Mesendoderm (in vitro differentiated cells): ENCODE data around the gene GRIK5. TPM values are rescaled to one million over a fixed set of nuclear protein-coding genes. Genes with fewer than 3 reads are reported as not detected.

Experiments
- DNase-seq: peaks from one replicate; pipeline ENCODE4 v3.0.0; 2013
- H2AK5ac ChIP-seq: 2 replicates; pipeline ENCODE4 v1.6.1; 2013; ENCODE audit warnings: low read length, inconsistent platforms
- H2BK120ac ChIP-seq: 2 replicates; pipeline ENCODE4 v1.6.1; 2013; ENCODE audit warnings: low read depth, mild to moderate bottlenecking, low read length, moderate library complexity, mixed read lengths
- H2BK15ac ChIP-seq: replicated peaks from 2 replicates; pipeline ENCODE4 v1.6.1; 2013; ENCODE audit warnings: low read depth, mild to moderate bottlenecking, moderate library complexity
- H2BK5ac ChIP-seq: 2 replicates; pipeline ENCODE4 v1.6.1; 2013; ENCODE audit warnings: low read length, inconsistent platforms
- H3K18ac ChIP-seq: 2 replicates; pipeline ENCODE4 v1.6.1; 2013; ENCODE audit warnings: mild to moderate bottlenecking, low read length, mixed read lengths
- H3K23ac ChIP-seq: one replicate; pipeline ENCODE4 v1.6.1; 2013; ENCODE audit warnings: low read length
- H3K27ac ChIP-seq: 2 replicates; pipeline ENCODE4 v1.5.1; 2013; ENCODE audit warnings: low read depth, mild to moderate bottlenecking, inconsistent platforms, low read length, moderate library complexity
- H3K27me3 ChIP-seq: 2 replicates; pipeline ENCODE4 v1.6.1; 2013; ENCODE audit warnings: low read length, control low read depth, mild to moderate bottlenecking, inconsistent platforms; ENCODE audit not compliant: insufficient read depth, poor library complexity
- H3K36me3 ChIP-seq: 2 replicates; pipeline ENCODE4 v1.6.1; 2013; ENCODE audit warnings: low read length, inconsistent platforms; ENCODE audit not compliant: control insufficient read depth, insufficient read depth
- H3K4ac ChIP-seq: one replicate; pipeline ENCODE4 v1.6.1; 2013; ENCODE audit warnings: low read depth, mild to moderate bottlenecking, low read length, moderate library complexity
- H3K4me1 ChIP-seq: 2 replicates; pipeline ENCODE4 v1.6.1; 2013; ENCODE audit warnings: low read depth, low read length, inconsistent platforms; ENCODE audit not compliant: control insufficient read depth
- H3K4me2 ChIP-seq: 2 replicates; pipeline ENCODE4 v1.6.1; 2013; ENCODE audit warnings: low read length
- H3K4me3 ChIP-seq: 2 replicates; pipeline ENCODE4 v1.5.1; 2013; ENCODE audit warnings: mild to moderate bottlenecking, low read length
- H3K56ac ChIP-seq: one replicate; pipeline ENCODE4 v1.6.1; 2013; ENCODE audit warnings: low read length
- H3K79me1 ChIP-seq: 2 replicates; pipeline ENCODE4 v1.6.1; 2013; ENCODE audit warnings: low read length, inconsistent platforms
- H3K79me2 ChIP-seq: 2 replicates; pipeline ENCODE4 v1.6.1; 2013; ENCODE audit warnings: mild to moderate bottlenecking, low read length; ENCODE audit not compliant: control insufficient read depth, insufficient read depth
- H3K9ac ChIP-seq: 2 replicates; pipeline ENCODE4 v1.6.1; 2013; ENCODE audit warnings: low read length, inconsistent platforms
- H4K5ac ChIP-seq: one replicate; pipeline ENCODE4 v1.6.1; 2013; ENCODE audit warnings: low read length
- H4K8ac ChIP-seq: one replicate; pipeline ENCODE4 v1.6.1; 2013; ENCODE audit warnings: low read depth, mild to moderate bottlenecking, control low read depth, low read length, moderate library complexity
- whole genome bisulfite sequencing: extraction: QIAGEN DNeasy Blood & Tissue Kit; methylation state at CpG from one replicate; pipeline ENCODE4 v1.1.7; 2013; ENCODE audit warnings: low lambda C conversion rate, missing lambda C conversion rate; ENCODE audit not compliant: insufficient coverage; ENCODE audit errors: extremely low coverage; 5-methylcytosine and 5-hydroxymethylcytosine counted together
- polyA plus RNA-seq, 2 experiments: library from polyadenylated mRNA; stranded (reverse); fragments of 200-250 nt; gene quantifications; one replicate each; pipeline ENCODE4 v1.2.3, GENCODE V29; 2013

The GRIK5 gene
- polyA plus RNA-seq (2013, experiment 1 of 2) = 13.3 TPM
- 12.9 TPM for polyA plus RNA-seq (2013, experiment 2 of 2)

GRCh38 chr19:42069619-42070351 is at the start of gene GRIK5:
Gene GRIK5 (minus strand): TSS chr19:42070206. CDS start chr19:42065770, 4,436 bp downstream.
- peak; percentile 60 for DNase-seq
- peak within 1 kb of the TSS; percentile 66 for H3K9ac ChIP-seq
- peak within 1 kb of the TSS; percentile 39 for H2BK120ac ChIP-seq
- H3K4me2 ChIP-seq = peak within 1 kb of the TSS; percentile 80
- no peaks in the 10 kb centered on the region for H3K27me3 ChIP-seq
- no peaks in the 10 kb centered on the region for H3K79me2 ChIP-seq
- H3K4me3 ChIP-seq = peak within 1 kb of the TSS; percentile 16
- H3K36me3 ChIP-seq = no peaks in the 10 kb centered on the region
- no peak within 1 kb of the TSS for H2BK15ac ChIP-seq
- no peak within 1 kb of the TSS for H2AK5ac ChIP-seq
- no peaks in the 10 kb centered on the region for H3K79me1 ChIP-seq
- H4K8ac ChIP-seq = no peak within 1 kb of the TSS
- peak within 1 kb of the TSS; percentile 77 for H3K4ac ChIP-seq
- no peak within 1 kb of the TSS for H2BK5ac ChIP-seq
- H3K23ac ChIP-seq = no peak within 1 kb of the TSS
- H3K56ac ChIP-seq = peak within 1 kb of the TSS; percentile 83
- H3K18ac ChIP-seq = peak within 1 kb of the TSS; percentile 75
- peaks cover 4% of the 10 kb centered on the region for H3K4me1 ChIP-seq
- no peak within 1 kb of the TSS for H4K5ac ChIP-seq
- WGBS = no CpG with 5 or more reads among the region's 29 CpGs
- H3K27ac ChIP-seq = no peak within 1 kb of the TSS

GRCh38 chr19:42117076-42117475 is 47.1 kb upstream of the GRIK5 start:
- H3K4me3 ChIP-seq = no peak overlapping the region
- H3K23ac ChIP-seq = no peak overlapping the region
- no peak overlapping the region for H4K8ac ChIP-seq
- no peak overlapping the region for H3K4me2 ChIP-seq
- H4K5ac ChIP-seq = no peak overlapping the region
- H3K56ac ChIP-seq = no peak overlapping the region
- H2BK15ac ChIP-seq = no peak overlapping the region
- no peak for DNase-seq
- peaks cover 2% of the 10 kb centered on the region for H3K4me1 ChIP-seq
- H2BK5ac ChIP-seq = no peak overlapping the region
- H3K18ac ChIP-seq = no peak overlapping the region
- H2AK5ac ChIP-seq = no peak overlapping the region
- H3K27me3 ChIP-seq = no peaks in the 10 kb centered on the region
- no peaks in the 10 kb centered on the region for H3K79me2 ChIP-seq
- no peak overlapping the region for H3K4ac ChIP-seq
- no peaks in the 10 kb centered on the region for H3K36me3 ChIP-seq
- H3K27ac ChIP-seq = no peak overlapping the region
- no peak overlapping the region for H3K9ac ChIP-seq
- no peaks in the 10 kb centered on the region for H3K79me1 ChIP-seq
- H2BK120ac ChIP-seq = no peak overlapping the region
- WGBS = no CpG with 5 or more reads among the region's 6 CpGs

- Histone ChIP-seq H3K79me1 (no peaks in the 10 kb centered on the region), H4K5ac (no peak overlapping the region), H3K56ac (no peak overlapping the region), H3K4me2 (no peak overlapping the region), H2BK120ac (no peak overlapping the region), H3K23ac (no peak overlapping the region), H2AK5ac (no peak overlapping the region), H4K8ac (no peak overlapping the region), H3K79me2 (no peaks in the 10 kb centered on the region), H3K18ac (no peak overlapping the region), H3K27me3 (no peaks in the 10 kb centered on the region), H3K4me3 (no peak overlapping the region), H3K4ac (no peak overlapping the region), H3K9ac (no peak overlapping the region), H2BK15ac (no peak overlapping the region), H3K27ac (no peak overlapping the region), H3K4me1 (peaks cover 2% of the 10 kb centered on the region), H3K36me3 (no peaks in the 10 kb centered on the region), H2BK5ac (no peak overlapping the region)
- no CpG with 5 or more reads among the region's 20 CpGs for WGBS
- DNase-seq = no peak
These were observed 46.5 kb upstream of the GRIK5 start for GRCh38 chr19:42116308-42117075.

GRCh38 chr19:42115705-42116104 is 45.7 kb upstream of the GRIK5 start:
- Histone ChIP-seq H2BK5ac (no peak overlapping the region), H3K18ac (no peak overlapping the region), H2AK5ac (no peak overlapping the region), H3K56ac (no peak overlapping the region), H3K79me2 (no peaks in the 10 kb centered on the region), H3K27ac (no peak overlapping the region), H4K8ac (no peak overlapping the region), H3K4me1 (no peaks in the 10 kb centered on the region), H3K36me3 (no peaks in the 10 kb centered on the region), H3K23ac (no peak overlapping the region), H3K4ac (no peak overlapping the region), H3K27me3 (no peaks in the 10 kb centered on the region), H2BK120ac (no peak overlapping the region), H3K4me2 (no peak overlapping the region), H3K79me1 (no peaks in the 10 kb centered on the region), H2BK15ac (no peak overlapping the region), H3K4me3 (no peak overlapping the region), H3K9ac (no peak overlapping the region), H4K5ac (no peak overlapping the region)
- DNase-seq = no peak
- WGBS = no CpG with 5 or more reads among the region's 4 CpGs

- H3K79me1 ChIP-seq = no peaks in the 10 kb centered on the region
- H2BK120ac ChIP-seq = no peak overlapping the region
- H2AK5ac ChIP-seq = no peak overlapping the region
- H2BK15ac ChIP-seq = no peak overlapping the region
- no peak for DNase-seq
- no peak overlapping the region for H4K5ac ChIP-seq
- H3K79me2 ChIP-seq = no peaks in the 10 kb centered on the region
- H4K8ac ChIP-seq = no peak overlapping the region
- WGBS = no CpG with 5 or more reads among the region's 4 CpGs
- no peak overlapping the region for H3K27ac ChIP-seq
- H3K4me3 ChIP-seq = no peak overlapping the region
- no peak overlapping the region for H3K9ac ChIP-seq
- no peak overlapping the region for H3K23ac ChIP-seq
- no peaks in the 10 kb centered on the region for H3K36me3 ChIP-seq
- no peak overlapping the region for H3K18ac ChIP-seq
- H2BK5ac ChIP-seq = no peak overlapping the region
- no peak overlapping the region for H3K4ac ChIP-seq
- no peaks in the 10 kb centered on the region for H3K4me1 ChIP-seq
- H3K56ac ChIP-seq = no peak overlapping the region
- no peaks in the 10 kb centered on the region for H3K27me3 ChIP-seq
- no peak overlapping the region for H3K4me2 ChIP-seq
These were observed 45.2 kb upstream of the GRIK5 start for GRCh38 chr19:42115219-42115618.
